A549 (cell line): ENCODE data around the gene HOXB4. TPM values are rescaled to one million over a fixed set of nuclear protein-coding genes. Genes with fewer than 3 reads are reported as not detected.

ENCODE experiments used
- ATAC-seq, 2 experiments: fragments of 200-7000 bp in 1 of 2; fragments of >200 bp in 1 of 2; cut with Nextera tagmentation in 1 of 2; cut with Tn5 transposase in 1 of 2; 3 replicates each; pipeline versions ENCODE4 v1.8.0 to v1.9.1; 2018 to 2020; ENCODE audit warnings: mild to moderate bottlenecking in 1 of 2, moderate library complexity in 1 of 2
- CTCF ChIA-PET: fragments of 300-600 bp; sonication (Branson Sonifier 250); formaldehyde crosslinking; extraction: SDS; loops from one replicate; lab custom pipeline; 2021; ENCODE audit warnings: antibody characterized with exemption, inconsistent platforms; lab: Yijun Ruan, JAX
- POLR2A ChIA-PET: fragments of 350-600 bp; formaldehyde crosslinking; extraction: SDS; loops from one replicate; lab custom pipeline; 2021; ENCODE audit warnings: antibody characterized with exemption, inconsistent platforms; lab: Yijun Ruan, JAX
- DNase-seq, 2 experiments: peaks; one replicate each; pipeline versions ENCODE4 v3.0.0 to v3.0.0-alpha.2; 2011 to 2016; ENCODE audit warnings: low read depth in 1 of 2, low spot score in 1 of 2
- FAIRE-seq: peaks from 2 replicates; lab custom pipeline; 2011; peaks lifted over from hg19 to GRCh38; lab: Jason Lieb, UNC
- H3K27ac ChIP-seq, 2 experiments: fragments of >200 bp; sonication (Bioruptor Twin); formaldehyde crosslinking; 3 replicates each; pipeline ENCODE4 v1.5.1; 2016 to 2017
- H3K4me1 ChIP-seq: fragments of >200 bp; sonication (Bioruptor Twin); formaldehyde crosslinking; 3 replicates; pipeline ENCODE4 v1.6.1; 2016
- H3K4me2 ChIP-seq: fragments of >200 bp; sonication (Bioruptor Twin); formaldehyde crosslinking; 3 replicates; pipeline ENCODE4 v1.6.1; 2016
- H3K4me3 ChIP-seq: fragments of >200 bp; sonication (Bioruptor Twin); formaldehyde crosslinking; 3 replicates; pipeline ENCODE4 v1.5.1; 2016
- H3K9me3 ChIP-seq: fragments of >200 bp; sonication (Bioruptor Twin); formaldehyde crosslinking; 3 replicates; pipeline ENCODE4 v1.6.1; 2016
- CBX8 ChIP-seq: fragments of 200-600 bp; sonication (generic); IDR thresholded peaks from 2 replicates; pipeline ENCODE4 v1.6.1; 2016
- EP300 ChIP-seq, 2 experiments: fragments of >200 bp; sonication (Bioruptor Twin); formaldehyde crosslinking; IDR thresholded peaks; 2 replicates in 1 of 2; 3 replicates in 1 of 2; pipeline ENCODE4 v1.6.1; 2016 to 2017
- ESRRA ChIP-seq: fragments of 150-350 bp; IDR thresholded peaks from 2 replicates; pipeline ENCODE4 v1.6.1; 2014; ENCODE audit warnings: mild to moderate bottlenecking, low read length, borderline replicate concordance
- FOXS1 ChIP-seq: fragments of 250-450 bp; sonication (Bioruptor Pico); IDR thresholded peaks from 2 replicates; pipeline ENCODE4 v1.5.0; 2020; ENCODE audit warnings: mild to moderate bottlenecking, moderate library complexity
- HEYL ChIP-seq: fragments of 250-450 bp; sonication (Bioruptor Pico); IDR thresholded peaks from 2 replicates; pipeline ENCODE4 v1.8.0; 2021; ENCODE audit warnings: mild to moderate bottlenecking, moderate library complexity
- HOXA7 ChIP-seq: fragments of 250-450 bp; sonication (Bioruptor Pico); IDR thresholded peaks from 2 replicates; pipeline ENCODE4 v1.5.0; 2020; ENCODE audit warnings: mild to moderate bottlenecking, moderate library complexity
- HOXB13 ChIP-seq: fragments of 250-450 bp; sonication (Bioruptor Pico); IDR thresholded peaks from 2 replicates; pipeline ENCODE4 v1.5.0; 2020; ENCODE audit warnings: low read depth, mild to moderate bottlenecking, moderate library complexity
- JUN ChIP-seq, 2 experiments: fragments of >200 bp; sonication (Bioruptor Twin); formaldehyde crosslinking; IDR thresholded peaks; 2 replicates in 1 of 2; 3 replicates in 1 of 2; pipeline ENCODE4 v1.6.1; 2016 to 2017
- KDM5A ChIP-seq: fragments of 200-600 bp; sonication (generic); IDR thresholded peaks from 2 replicates; pipeline ENCODE4 v1.6.1; 2016; ENCODE audit warnings: antibody characterized with exemption, mild to moderate bottlenecking
- MAFK ChIP-seq: fragments of 450-650 bp; IDR thresholded peaks from 2 replicates; pipeline ENCODE4 v1.6.1; 2014; ENCODE audit not compliant: partially characterized antibody
- NR3C1 ChIP-seq: fragments of >200 bp; sonication (Bioruptor Twin); formaldehyde crosslinking; IDR thresholded peaks from 3 replicates; pipeline ENCODE4 v1.6.1; 2017
- POLR2A ChIP-seq: IDR thresholded peaks from 2 replicates; pipeline ENCODE4 v1.6.1; 2012; ENCODE audit warnings: mild to moderate bottlenecking, low read length
- RCOR1 ChIP-seq: fragments of 150-350 bp; IDR thresholded peaks from 2 replicates; pipeline ENCODE4 v1.6.1; 2014; ENCODE audit warnings: antibody characterized with exemption, low read length, low read depth
- RNF2 ChIP-seq: fragments of 200-600 bp; sonication (generic); IDR thresholded peaks from 2 replicates; pipeline ENCODE4 v1.6.1; 2016; ENCODE audit warnings: low read depth, mild to moderate bottlenecking, antibody characterized with exemption, moderate library complexity, borderline replicate concordance
- SREBF2 ChIP-seq: fragments of 450-650 bp; IDR thresholded peaks from 2 replicates; pipeline ENCODE4 v1.6.1; 2014; ENCODE audit warnings: mild to moderate bottlenecking, moderate library complexity
- WGBS: methylation state at CpG from one replicate; pipeline ENCODE4 v1.1.6; 2017; ENCODE audit errors: missing lambda C conversion rate; 5-methylcytosine and 5-hydroxymethylcytosine counted together
- polyA plus RNA-seq, 4 experiments: library from polyadenylated mRNA; depleted of rRNA in 3 of 4; stranded (reverse); fragments of >200 nt; fragmentation: RNase III in 1 of 4; extraction: RNeasy Plus Mini Kit Qiagen cat#74134 plus additional on column Dnase treatment in 1 of 4; gene quantifications; 2 replicates in 3 of 4; 3 replicates in 1 of 4; pipeline ENCODE4 v1.2.3, GENCODE V29; 2011 to 2017
- TF ChIP-seq, protein P1 (sequence below): IDR thresholded peaks from 2 replicates; pipeline ENCODE4 v1.6.1; 2012; ENCODE audit warnings: low read depth, borderline replicate concordance
- TF ChIP-seq, protein P2 (sequence below): IDR thresholded peaks from 2 replicates; pipeline ENCODE4 v1.6.1; 2012
- TF ChIP-seq, protein P3 (sequence below): fragments of 200-600 bp; sonication (generic); IDR thresholded peaks from 2 replicates; pipeline ENCODE4 v1.6.1; 2016; ENCODE audit warnings: antibody characterized with exemption, mild to moderate bottlenecking, moderate library complexity
- TF ChIP-seq, protein P4 (sequence below): fragments of 150-350 bp; IDR thresholded peaks from 2 replicates; pipeline ENCODE4 v1.6.1; 2014; ENCODE audit warnings: low read depth, mild to moderate bottlenecking, low read length
- TF ChIP-seq, protein P5 (sequence below): fragments of >200 bp; sonication (Bioruptor Twin); formaldehyde crosslinking; IDR thresholded peaks from 3 replicates; pipeline ENCODE4 v1.6.1; 2016

HOXB4 gene
- polyA plus RNA-seq, 2 of the 4 experiments (the other 2 are of a cell fraction) = 0.30 to 0.74 TPM

DNA sequence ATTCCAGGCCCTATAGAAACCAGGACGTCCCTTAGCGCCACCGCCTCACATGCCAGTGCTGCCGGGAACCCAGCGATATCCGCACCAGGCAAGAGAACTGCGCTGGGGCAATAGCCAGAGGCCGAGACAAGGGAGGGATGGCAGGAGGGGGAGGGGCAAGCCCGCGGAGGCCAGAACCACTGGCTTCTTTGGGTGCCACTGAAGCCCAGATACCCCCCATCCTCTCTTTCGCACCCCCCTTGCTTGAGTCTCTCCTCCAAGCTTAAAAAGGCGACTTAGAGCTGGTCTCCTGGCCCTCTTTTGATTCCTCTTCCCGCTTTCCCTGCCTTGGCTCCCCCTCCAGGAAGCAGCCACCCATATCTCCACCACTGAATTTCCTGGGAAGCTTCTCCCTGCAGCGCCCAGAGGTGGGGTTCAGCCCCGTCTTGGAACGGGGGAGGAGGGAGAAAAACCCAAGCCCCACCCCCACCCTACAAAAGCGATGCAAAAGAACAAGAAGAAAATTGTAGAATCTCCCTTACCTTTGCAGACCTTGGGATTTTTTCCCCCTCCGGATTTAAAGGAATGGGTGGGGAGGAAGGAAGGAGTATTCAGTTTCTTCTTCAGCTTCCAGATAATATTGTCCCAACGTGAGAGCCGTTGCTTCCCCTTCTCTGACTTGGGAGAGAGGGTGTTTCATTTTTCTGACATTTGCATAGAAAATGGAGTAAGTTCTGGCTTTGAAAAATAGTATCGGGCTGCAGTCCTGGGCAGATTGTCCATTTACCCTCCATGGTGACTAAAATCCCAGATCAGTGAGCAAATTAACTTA is 26.0 kb upstream of the HOXB4 start (continued):
- TF ChIP-seq, protein P1, sequence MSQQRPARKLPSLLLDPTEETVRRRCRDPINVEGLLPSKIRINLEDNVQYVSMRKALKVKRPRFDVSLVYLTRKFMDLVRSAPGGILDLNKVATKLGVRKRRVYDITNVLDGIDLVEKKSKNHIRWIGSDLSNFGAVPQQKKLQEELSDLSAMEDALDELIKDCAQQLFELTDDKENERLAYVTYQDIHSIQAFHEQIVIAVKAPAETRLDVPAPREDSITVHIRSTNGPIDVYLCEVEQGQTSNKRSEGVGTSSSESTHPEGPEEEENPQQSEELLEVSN = 0 out of 2 replicates have a peak, but pooled peaks have one; percentile 20
- TF ChIP-seq HOXA7 (no peak), JUN (IDR thresholded peaks at IDR 0.05) (peak; percentile 78 to 84)

DNA sequence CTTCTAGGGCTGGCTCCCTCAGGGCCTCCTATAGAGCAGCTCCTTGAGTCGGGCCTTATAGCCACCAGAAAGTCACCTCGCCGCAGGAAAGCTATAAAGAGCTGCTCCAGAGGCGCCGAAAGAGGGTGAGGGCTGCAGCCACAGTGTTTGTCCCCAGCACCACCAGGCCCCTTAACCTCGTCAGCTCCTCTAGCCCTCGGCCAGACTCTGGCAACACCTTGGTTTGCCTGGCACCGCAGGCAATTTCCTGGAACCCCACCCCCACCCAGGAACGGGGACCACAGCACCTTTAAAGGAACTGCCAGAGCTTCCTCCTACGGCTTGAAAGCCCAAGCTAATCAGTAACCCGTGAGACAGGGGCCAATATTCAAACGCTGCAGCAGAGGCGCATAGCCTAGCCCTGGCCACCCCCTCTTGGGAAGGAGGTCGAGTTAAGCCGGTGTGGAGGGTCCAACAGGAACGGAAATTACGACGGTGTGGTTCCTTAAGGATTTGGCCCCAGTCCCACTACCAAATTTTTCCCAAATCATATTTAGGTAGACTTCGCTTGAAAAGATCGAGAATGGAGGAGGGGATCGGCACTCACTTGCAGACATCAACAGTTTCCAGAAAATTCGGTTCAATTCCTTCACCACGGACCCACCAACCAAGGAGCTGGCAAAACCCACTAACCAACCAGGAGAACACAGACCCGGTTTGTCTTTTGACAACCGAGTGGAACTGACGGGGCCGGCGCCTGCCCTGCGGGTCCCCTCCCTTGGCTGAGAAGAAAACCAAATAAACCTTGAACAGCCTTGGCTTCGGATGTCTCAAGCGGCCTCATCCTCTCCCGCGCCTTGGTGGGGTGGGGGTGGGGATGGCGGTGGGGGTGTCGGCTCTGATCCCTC is 23.6 kb upstream of the HOXB4 start:
- FAIRE-seq (no peak), DNase-seq (peak; percentile 54 to 58), ATAC-seq (peak; percentile 0 to 47; a peak in 3 of 6 replicates)
- peak; percentile 39 for TF ChIP-seq POLR2A
- no peak for TF ChIP-seq RNF2
- ChIA-PET CTCF (interaction anchor here (0.7 to 2.6 kb wide), 19 partner anchors 8 to 571 kb away, joined by 3 to 8 read pairs (median 3); no protein-coding TSS in a partner anchor), POLR2A (no interaction called here)
- 7% methylated on average over 34 of the region's 35 CpGs for WGBS
- Histone ChIP-seq H3K4me2 (peak overlapping the region; percentile 91), H3K27ac (peak overlapping the region; percentile 91 to 95), H3K4me1 (peaks cover 33% of the 10 kb centered on the region), H3K4me3 (peak overlapping the region; percentile 59), H3K9me3 (no peaks in the 10 kb centered on the region)

DNA sequence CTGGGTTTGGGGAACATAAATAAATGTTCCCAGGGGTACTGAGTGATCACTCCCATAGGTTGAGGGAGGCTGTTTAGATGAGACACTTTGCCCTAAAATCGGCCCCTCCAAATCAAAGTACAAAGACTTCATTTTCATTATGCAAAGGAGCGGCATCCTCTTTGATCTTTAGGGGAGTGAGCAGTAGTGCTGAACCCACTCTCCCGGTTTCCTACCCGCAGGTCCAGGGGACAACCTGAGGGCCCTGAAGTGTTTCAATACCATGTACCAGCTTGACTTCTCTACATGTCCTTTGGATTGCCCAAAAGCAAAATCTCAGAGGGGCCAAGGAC is 23.0 kb upstream of the HOXB4 start:
- POLR2A ChIA-PET = no interaction called here
- TF ChIP-seq, protein P2, sequence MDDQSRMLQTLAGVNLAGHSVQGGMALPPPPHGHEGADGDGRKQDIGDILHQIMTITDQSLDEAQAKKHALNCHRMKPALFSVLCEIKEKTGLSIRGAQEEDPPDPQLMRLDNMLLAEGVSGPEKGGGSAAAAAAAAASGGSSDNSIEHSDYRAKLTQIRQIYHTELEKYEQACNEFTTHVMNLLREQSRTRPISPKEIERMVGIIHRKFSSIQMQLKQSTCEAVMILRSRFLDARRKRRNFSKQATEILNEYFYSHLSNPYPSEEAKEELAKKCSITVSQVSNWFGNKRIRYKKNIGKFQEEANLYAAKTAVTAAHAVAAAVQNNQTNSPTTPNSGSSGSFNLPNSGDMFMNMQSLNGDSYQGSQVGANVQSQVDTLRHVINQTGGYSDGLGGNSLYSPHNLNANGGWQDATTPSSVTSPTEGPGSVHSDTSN = no peak
- no peak for TF ChIP-seq KDM5A
- TF ChIP-seq MAFK = no peak
- no peak for TF ChIP-seq ESRRA
- TF ChIP-seq HEYL (CRISPR knock-in tag) = no peak
- no peak for TF ChIP-seq FOXS1 (CRISPR knock-in tag)
- TF ChIP-seq JUN (IDR thresholded peaks at IDR 0.05) = no peak
- TF ChIP-seq HOXA7 = no peak
- TF ChIP-seq RCOR1 = no peak
- TF ChIP-seq, protein P3, sequence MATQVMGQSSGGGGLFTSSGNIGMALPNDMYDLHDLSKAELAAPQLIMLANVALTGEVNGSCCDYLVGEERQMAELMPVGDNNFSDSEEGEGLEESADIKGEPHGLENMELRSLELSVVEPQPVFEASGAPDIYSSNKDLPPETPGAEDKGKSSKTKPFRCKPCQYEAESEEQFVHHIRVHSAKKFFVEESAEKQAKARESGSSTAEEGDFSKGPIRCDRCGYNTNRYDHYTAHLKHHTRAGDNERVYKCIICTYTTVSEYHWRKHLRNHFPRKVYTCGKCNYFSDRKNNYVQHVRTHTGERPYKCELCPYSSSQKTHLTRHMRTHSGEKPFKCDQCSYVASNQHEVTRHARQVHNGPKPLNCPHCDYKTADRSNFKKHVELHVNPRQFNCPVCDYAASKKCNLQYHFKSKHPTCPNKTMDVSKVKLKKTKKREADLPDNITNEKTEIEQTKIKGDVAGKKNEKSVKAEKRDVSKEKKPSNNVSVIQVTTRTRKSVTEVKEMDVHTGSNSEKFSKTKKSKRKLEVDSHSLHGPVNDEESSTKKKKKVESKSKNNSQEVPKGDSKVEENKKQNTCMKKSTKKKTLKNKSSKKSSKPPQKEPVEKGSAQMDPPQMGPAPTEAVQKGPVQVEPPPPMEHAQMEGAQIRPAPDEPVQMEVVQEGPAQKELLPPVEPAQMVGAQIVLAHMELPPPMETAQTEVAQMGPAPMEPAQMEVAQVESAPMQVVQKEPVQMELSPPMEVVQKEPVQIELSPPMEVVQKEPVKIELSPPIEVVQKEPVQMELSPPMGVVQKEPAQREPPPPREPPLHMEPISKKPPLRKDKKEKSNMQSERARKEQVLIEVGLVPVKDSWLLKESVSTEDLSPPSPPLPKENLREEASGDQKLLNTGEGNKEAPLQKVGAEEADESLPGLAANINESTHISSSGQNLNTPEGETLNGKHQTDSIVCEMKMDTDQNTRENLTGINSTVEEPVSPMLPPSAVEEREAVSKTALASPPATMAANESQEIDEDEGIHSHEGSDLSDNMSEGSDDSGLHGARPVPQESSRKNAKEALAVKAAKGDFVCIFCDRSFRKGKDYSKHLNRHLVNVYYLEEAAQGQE = no peak
- no peak for TF ChIP-seq EP300 (IDR thresholded peaks at IDR 0.05)
- TF ChIP-seq, protein P4, sequence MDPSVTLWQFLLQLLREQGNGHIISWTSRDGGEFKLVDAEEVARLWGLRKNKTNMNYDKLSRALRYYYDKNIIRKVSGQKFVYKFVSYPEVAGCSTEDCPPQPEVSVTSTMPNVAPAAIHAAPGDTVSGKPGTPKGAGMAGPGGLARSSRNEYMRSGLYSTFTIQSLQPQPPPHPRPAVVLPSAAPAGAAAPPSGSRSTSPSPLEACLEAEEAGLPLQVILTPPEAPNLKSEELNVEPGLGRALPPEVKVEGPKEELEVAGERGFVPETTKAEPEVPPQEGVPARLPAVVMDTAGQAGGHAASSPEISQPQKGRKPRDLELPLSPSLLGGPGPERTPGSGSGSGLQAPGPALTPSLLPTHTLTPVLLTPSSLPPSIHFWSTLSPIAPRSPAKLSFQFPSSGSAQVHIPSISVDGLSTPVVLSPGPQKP = no peak
- TF ChIP-seq SREBF2 = no peak
- TF ChIP-seq, protein P1 = no peak
- TF ChIP-seq, protein P5, sequence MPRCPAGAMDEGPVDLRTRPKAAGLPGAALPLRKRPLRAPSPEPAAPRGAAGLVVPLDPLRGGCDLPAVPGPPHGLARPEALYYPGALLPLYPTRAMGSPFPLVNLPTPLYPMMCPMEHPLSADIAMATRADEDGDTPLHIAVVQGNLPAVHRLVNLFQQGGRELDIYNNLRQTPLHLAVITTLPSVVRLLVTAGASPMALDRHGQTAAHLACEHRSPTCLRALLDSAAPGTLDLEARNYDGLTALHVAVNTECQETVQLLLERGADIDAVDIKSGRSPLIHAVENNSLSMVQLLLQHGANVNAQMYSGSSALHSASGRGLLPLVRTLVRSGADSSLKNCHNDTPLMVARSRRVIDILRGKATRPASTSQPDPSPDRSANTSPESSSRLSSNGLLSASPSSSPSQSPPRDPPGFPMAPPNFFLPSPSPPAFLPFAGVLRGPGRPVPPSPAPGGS = no peak
- no peak for TF ChIP-seq NR3C1
- no peak for TF ChIP-seq HOXB13 (CRISPR knock-in tag)
- TF ChIP-seq CBX8 = no peak
- CTCF ChIA-PET = interaction anchor here (0.7 to 2.6 kb wide), 13 partner anchors 9 to 570 kb away, joined by 3 to 8 read pairs (median 3); no protein-coding TSS in a partner anchor
- no peak for FAIRE-seq
- Histone ChIP-seq H3K4me2 (peak overlapping the region; percentile 91), H3K4me1 (peaks cover 33% of the 10 kb centered on the region), H3K9me3 (no peaks in the 10 kb centered on the region), H3K27ac (peak overlapping the region; percentile 91 to 95), H3K4me3 (peak overlapping the region; percentile 59)
- DNase-seq = no peak
- no peak for ATAC-seq
- 54% methylated on average over 4 of the region's 4 CpGs for WGBS
